ENCODE data around the gene SOWAHD. TPM values are rescaled to one million over a fixed set of nuclear protein-coding genes. Genes with fewer than 3 reads are reported as not detected.
"Not testable (repeated sequence)": the region's sequence is repeated elsewhere in the genome, so short reads cannot be mapped to it uniquely, and the experiment has no call there.

Gene SOWAHD
- polyA plus RNA-seq, 6 donors from 2014 or later, result 1.7 to 21.9 (median 8.7) TPM

DNA sequence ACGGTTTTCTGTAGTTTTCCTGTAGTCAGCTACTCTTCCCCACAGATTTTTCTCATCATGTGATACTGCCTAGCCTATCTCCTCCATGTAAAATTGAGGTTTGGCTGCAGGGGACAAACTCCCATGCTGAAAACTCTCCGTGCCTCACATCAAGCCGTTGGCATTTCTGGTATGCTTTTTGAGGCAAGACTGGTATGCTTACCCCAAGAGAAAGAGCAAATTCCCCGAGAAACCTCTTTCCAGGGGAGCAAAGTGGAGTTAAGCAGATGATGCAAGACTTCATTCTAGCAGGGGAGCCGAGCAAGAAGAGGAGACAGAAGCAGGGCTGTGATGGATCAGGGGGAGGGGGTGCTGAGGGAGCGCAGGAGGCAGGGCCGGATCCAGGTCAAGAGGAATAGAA, 4.8 kb downstream of the SOWAHD start:
- Mint-ChIP-seq H3K4me3 (peak overlapping the region in 6 of 8 donors; percentile 51 to 84 (median 75)), H3K27ac (peak overlapping the region in 5 of 6 donors; percentile 15 to 87 (median 69)), H3K4me1 (peaks cover 39 to 65% (median 47%) of the 10 kb centered on the region in 3 donors), H3K36me3 (no peaks in the 10 kb centered on the region), H3K9me3 (no peaks in the 10 kb centered on the region), H3K27me3 (no peaks in the 10 kb centered on the region)
- ATAC-seq (ENCODE audit: low read depth in 2 of 2), result no peak
- no peak for DNase-seq

DNA sequence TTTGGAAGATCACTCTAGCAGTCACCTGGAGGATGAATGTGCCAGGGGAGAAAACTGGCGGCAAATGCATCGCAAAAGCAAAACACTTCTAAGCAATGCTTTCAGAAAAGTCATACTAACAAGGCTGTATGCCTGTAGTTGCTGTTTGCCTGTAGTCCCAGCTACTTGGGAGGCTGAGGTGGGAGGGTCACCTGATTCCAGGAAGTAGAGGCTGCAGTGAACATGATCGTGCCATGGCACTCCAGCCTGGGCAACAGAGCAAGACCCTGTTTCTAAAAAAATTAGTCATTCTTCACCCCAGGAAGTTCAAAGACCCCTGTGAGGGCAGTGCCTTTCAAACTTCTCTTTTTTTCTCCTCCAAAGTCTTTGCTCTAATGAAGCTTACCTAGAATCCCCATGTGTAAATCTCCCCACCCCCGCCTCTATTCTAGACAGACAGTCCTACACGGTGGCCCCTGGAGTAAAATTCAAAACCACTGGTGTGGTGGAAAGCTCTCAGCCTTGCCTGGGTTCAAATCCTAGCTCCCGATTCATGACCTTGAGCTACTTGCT, 5.5 kb downstream of the SOWAHD start:
- Mint-ChIP-seq H3K27me3 (no peaks in the 10 kb centered on the region), H3K4me1 (peaks cover 39 to 67% (median 47%) of the 10 kb centered on the region in 3 donors), H3K36me3 (no peaks in the 10 kb centered on the region), H3K27ac (peak overlapping the region; percentile 17 to 88 (median 74)), H3K9me3 (no peaks in the 10 kb centered on the region), H3K4me3 (peak overlapping the region in 7 of 8 donors; percentile 51 to 84 (median 65))
- DNase-seq (peak; percentile 21), ATAC-seq (ENCODE audit: low read depth in 2 of 2) (peak; percentile 49 to 72)

DNA sequence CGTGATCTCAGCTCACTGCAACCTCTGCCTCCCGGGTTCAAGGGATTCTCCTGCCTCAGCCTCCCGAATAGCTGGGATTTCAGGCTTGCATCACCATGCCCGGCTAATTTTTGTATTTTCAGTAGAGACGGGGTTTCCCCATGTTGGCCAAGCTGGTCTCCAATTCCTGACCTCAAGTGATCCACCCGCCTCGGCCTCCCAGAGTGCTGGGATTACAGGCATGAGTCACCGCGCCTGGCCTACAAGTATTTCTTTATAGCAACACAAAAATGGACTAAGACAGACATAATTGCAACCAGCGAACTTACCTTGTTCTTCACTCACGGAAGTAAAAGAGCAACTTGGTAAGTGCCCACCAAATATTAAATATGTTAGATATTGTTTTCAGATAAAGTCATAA, 10.0 kb downstream of the SOWAHD start:
- not testable (repeated sequence) for H3K36me3 Mint-ChIP-seq

DNA sequence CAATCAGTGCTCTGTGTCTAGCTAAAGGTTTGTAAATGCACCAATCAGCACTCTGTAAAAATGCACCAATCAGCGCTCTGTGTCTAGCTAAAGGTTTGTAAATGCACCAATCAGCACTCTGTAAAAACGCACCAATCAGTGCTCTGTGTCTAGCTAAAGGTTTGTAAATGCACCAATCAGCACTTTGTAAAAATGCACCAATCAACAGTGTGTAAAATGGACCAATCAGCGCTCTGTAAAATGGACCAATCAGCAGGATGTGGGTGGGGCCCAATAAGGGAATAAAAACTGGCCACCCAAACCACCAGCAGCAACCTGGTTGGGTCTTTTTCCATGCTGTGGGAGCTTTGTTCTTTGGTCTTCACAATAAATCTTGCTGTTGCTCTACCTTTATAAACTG, 11.0 kb downstream of the SOWAHD start:
- not testable (repeated sequence) for ATAC-seq (ENCODE audit: low read depth in 2 of 2); H3K36me3 Mint-ChIP-seq; H3K4me3 Mint-ChIP-seq; H3K9me3 Mint-ChIP-seq; H3K27me3 Mint-ChIP-seq; DNase-seq
- peaks cover 5 to 47% (median 20%) of the 10 kb centered on the region in 3 donors for H3K4me1 Mint-ChIP-seq
- H3K27ac Mint-ChIP-seq, result peak overlapping the region in 1 of 6 donors; percentile 29

More for the DNA sequence above, 10.0 kb downstream of the SOWAHD start:
- not testable (repeated sequence) for H3K27ac Mint-ChIP-seq; H3K4me3 Mint-ChIP-seq; DNase-seq; H3K27me3 Mint-ChIP-seq; ATAC-seq (ENCODE audit: low read depth in 2 of 2); H3K9me3 Mint-ChIP-seq
- H3K4me1 Mint-ChIP-seq, result peaks cover 15 to 53% (median 26%) of the 10 kb centered on the region in 3 donors

DNA sequence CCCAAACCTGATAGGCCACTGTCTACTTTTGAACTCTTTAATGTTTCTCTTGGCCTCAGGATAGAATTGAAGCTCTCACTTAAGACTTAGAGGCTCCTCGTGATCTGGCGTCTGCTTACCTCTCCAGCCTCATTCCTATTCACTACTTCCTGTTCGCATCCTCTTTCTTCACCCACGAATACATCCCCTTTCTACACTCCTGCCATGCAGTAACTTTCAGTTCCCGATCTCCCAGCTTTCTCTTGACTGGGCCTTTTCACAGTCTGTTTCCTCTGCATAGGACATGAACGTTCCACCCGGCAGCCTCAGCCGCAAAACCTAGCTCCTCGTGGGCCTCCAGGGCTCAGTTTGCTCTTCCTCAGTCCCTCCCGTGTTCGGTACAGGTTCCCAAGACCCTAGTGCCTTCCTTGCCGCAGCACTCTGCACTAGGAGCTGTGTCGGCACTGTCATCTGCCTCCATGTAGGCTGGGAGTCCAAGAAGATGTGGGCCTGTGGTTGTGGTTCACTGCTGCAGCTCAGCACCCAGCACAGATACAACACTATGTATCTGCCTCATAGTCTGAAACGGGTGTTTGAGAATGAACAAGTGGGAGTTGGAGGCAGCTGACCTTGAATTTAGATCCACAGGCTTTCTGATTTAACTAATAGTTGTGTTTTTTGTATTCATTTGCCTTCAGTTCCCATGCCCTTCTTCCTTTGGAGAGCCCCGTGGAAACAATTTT, 17.3 kb downstream of the SOWAHD start:
- no peaks in the 10 kb centered on the region for H3K9me3 Mint-ChIP-seq
- peaks cover 0 to 11% (median 0%) of the 10 kb centered on the region in 3 donors for H3K27me3 Mint-ChIP-seq
- DNase-seq (no peak), ATAC-seq (ENCODE audit: low read depth in 2 of 2) (no peak)
- H3K4me1 Mint-ChIP-seq, result peaks cover 7 to 37% (median 20%) of the 10 kb centered on the region in 3 donors
- H3K27ac Mint-ChIP-seq, result peak overlapping the region; percentile 7 to 94 (median 56)
- peak overlapping the region in 1 of 8 donors; percentile 3 for H3K4me3 Mint-ChIP-seq
- no peaks in the 10 kb centered on the region for H3K36me3 Mint-ChIP-seq

DNA sequence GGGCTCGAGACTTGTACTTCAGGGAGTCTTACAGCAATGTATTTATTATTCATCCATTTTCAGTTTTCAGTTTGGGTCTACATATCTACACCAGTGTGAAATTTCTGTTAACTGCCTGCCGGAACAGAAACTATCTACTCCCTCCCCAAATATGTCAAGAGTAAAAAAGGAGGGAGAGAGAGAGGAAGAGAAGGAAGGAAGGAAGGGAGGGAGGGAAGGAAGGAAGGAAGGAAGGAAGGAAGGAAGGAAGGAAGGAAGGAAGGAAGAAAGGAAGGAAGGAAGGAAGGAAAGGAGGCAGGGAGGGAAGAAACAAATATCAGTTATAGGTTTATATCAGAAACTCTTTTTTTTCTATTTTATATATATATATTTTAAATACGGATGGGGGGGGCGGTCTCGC, 20.4 kb downstream of the SOWAHD start:
- Mint-ChIP-seq H3K36me3 (no peaks in the 10 kb centered on the region), H3K9me3 (no peaks in the 10 kb centered on the region), H3K27ac (peak overlapping the region in 2 of 6 donors; percentile 25 to 95), H3K27me3 (peaks cover 0 to 11% (median 0%) of the 10 kb centered on the region in 3 donors), H3K4me3 (no peak overlapping the region), H3K4me1 (peaks cover 15 to 29% (median 20%) of the 10 kb centered on the region in 3 donors)
- ATAC-seq (ENCODE audit: low read depth in 2 of 2) (no peak), DNase-seq (no peak)

DNA sequence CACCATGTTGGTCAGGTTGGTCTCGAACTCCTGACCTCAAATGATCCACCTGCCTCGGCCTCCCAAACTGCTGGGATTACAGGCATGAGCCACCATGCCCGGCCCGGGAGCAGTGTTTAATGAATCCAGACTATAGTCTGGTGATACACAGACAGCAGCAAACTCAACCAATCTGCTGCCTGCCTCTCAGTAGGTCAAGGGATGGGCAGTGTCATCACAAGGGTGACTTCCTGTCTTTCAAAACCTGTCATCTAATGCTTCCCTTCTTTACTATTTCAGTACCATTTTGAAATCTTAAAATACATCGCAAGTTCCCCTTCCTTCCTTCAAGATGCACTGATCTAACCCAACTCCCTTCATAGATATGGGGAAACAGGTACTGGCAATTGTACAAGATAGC, 24.6 kb downstream of the SOWAHD start:
- Mint-ChIP-seq H3K27ac (peak overlapping the region in 2 of 6 donors; percentile 84 to 90), H3K4me3 (peak overlapping the region in 1 of 8 donors; percentile 1), H3K36me3 (no peaks in the 10 kb centered on the region), H3K4me1 (peaks cover 15 to 29% (median 18%) of the 10 kb centered on the region in 3 donors), H3K27me3 (peaks cover 0 to 7% (median 0%) of the 10 kb centered on the region in 3 donors), H3K9me3 (peaks cover 0 to 2% (median 0%) of the 10 kb centered on the region in 7 donors)
- ATAC-seq (ENCODE audit: low read depth in 2 of 2) (no peak), DNase-seq (no peak)

DNA sequence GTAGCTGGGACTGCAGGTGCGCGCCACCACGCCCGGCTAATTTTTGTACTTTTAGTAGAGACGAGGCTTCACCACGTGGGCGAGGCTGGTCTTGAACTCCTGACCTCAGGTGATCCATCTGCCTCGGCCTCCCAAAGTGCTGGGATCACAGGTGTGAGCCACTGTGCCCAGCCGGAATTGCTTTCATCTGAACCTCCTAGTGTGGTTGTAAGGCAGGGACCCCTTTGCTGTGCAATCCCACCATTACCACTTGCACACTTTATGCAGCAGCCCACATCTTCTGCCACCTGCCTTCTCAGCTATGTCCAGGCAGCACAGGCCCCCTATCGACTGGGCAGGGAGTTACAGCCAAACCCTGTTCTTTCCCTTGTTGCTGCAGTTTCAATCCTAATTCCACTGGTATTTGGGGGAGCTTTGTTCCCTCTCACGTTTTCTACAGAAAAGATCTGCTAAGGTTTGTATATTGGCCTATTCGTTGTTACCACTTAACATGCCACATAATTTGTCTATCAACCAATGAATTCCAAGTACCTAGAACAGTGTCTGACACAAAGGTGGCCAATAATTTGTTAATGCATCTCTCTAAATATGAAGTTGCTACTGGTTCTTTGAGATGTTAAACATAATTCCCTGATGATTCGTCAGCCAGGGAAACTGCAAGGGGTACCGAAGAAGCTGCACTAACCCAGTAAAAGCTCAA, 26.5 kb downstream of the SOWAHD start:
- ATAC-seq (ENCODE audit: low read depth in 2 of 2) (peak; percentile 63 to 72), DNase-seq (peak; percentile 35)
- Mint-ChIP-seq H3K27me3 (peaks cover 0 to 7% (median 0%) of the 10 kb centered on the region in 3 donors), H3K36me3 (peaks cover 0 to 3% of the 10 kb centered on the region in 2 donors), H3K9me3 (peaks cover 0 to 3% (median 0%) of the 10 kb centered on the region in 7 donors), H3K4me1 (peaks cover 14 to 36% (median 20%) of the 10 kb centered on the region in 3 donors), H3K27ac (peak overlapping the region in 2 of 6 donors; percentile 60 to 75), H3K4me3 (peak overlapping the region in 4 of 8 donors; percentile 36 to 55 (median 40))

DNA sequence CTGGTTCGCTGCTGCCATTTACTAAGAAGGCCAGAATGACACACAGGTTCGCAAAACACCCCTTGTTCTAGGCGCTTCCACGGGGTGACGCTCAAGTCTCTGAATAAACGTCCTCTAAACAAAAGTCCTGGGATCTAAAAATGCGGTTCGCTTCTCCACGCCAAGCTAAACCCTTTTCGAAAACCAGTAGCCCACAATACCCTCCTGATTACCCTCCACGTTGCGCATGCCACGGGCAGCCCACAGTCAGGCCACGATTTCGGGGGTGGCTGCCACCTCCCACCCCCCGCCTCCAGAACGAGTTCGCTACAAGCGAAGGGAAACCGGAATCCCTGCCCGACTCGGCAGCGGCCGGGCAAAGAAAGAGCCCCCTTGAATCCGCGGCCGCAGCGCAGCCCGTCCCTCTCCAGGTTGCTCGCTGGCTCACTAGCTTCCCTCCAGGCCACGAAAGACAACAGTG, 32.6 kb downstream of the SOWAHD start:
- H3K36me3 Mint-ChIP-seq, result peaks cover 0 to 3% of the 10 kb centered on the region in 2 donors
- ATAC-seq (ENCODE audit: low read depth in 2 of 2) (peak; percentile 22 to 29), DNase-seq (peak; percentile 22)
- no peaks in the 10 kb centered on the region for H3K27me3 Mint-ChIP-seq
- peaks cover 0 to 41% (median 10%) of the 10 kb centered on the region in 3 donors for H3K4me1 Mint-ChIP-seq
- peak overlapping the region; percentile 91 to 98 (median 96) for H3K4me3 Mint-ChIP-seq
- H3K27ac Mint-ChIP-seq, result peak overlapping the region; percentile 93 to 99 (median 98)
- peaks cover 0 to 3% (median 0%) of the 10 kb centered on the region in 7 donors for H3K9me3 Mint-ChIP-seq

DNA sequence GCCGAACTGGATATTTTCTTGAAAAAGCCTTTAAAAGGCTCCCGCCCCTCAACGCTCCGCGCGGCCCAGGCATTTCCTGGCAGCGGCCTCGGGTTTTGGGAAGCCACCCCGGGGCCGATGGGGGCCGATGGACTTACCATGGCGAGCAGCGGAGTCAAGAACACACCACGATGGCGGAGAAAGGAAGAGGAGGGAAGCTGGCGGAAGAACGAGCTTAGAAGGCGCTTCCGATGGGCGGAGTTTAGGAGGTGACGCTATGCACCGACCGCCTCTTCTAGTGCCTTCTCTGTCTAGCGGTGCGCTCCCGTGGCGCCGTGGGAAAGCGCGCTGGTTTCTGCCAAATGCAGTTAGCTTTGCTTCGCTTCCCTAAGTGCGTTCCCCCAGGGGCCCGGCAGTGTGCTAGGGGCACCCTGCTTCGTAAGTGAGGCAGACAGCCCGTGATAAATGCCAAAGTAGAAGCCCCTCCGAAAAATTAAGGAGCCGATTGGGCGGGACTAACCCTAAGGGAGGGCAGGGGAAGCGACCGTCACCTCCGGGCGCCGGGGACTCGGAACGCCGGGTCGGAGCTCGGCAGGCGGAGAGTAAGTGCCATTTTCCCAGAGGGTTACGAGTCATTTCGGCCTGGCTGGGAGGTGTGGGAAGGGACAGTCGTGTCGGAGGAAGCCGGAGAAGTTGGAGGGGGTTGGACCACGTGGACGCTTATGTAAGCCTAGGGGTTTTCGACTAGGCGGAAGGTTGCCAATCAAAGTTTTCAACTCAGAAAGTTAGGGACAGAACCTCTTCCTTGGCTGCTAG, 33.2 kb downstream of the SOWAHD start, which contains the start of gene RPL39:
RPL39 (minus strand) TSS at position 194 of the 795 bp plus-strand sequence; CDS start at position 140, 54 bp downstream.
- ATAC-seq (ENCODE audit: low read depth in 2 of 2) (peak; percentile 91 to 92), DNase-seq (peak; percentile 77)
- peak within 1 kb of the TSS; percentile 91 to 98 (median 96) for H3K4me3 Mint-ChIP-seq
- peak within 1 kb of the TSS; percentile 93 to 99 (median 98) for H3K27ac Mint-ChIP-seq
- peaks cover 0 to 3% of the 10 kb centered on the region in 2 donors for H3K36me3 Mint-ChIP-seq
- peaks cover 0 to 3% (median 0%) of the 10 kb centered on the region in 7 donors for H3K9me3 Mint-ChIP-seq
- peaks cover 0 to 41% (median 10%) of the 10 kb centered on the region in 3 donors for H3K4me1 Mint-ChIP-seq
- no peaks in the 10 kb centered on the region for H3K27me3 Mint-ChIP-seq

DNA sequence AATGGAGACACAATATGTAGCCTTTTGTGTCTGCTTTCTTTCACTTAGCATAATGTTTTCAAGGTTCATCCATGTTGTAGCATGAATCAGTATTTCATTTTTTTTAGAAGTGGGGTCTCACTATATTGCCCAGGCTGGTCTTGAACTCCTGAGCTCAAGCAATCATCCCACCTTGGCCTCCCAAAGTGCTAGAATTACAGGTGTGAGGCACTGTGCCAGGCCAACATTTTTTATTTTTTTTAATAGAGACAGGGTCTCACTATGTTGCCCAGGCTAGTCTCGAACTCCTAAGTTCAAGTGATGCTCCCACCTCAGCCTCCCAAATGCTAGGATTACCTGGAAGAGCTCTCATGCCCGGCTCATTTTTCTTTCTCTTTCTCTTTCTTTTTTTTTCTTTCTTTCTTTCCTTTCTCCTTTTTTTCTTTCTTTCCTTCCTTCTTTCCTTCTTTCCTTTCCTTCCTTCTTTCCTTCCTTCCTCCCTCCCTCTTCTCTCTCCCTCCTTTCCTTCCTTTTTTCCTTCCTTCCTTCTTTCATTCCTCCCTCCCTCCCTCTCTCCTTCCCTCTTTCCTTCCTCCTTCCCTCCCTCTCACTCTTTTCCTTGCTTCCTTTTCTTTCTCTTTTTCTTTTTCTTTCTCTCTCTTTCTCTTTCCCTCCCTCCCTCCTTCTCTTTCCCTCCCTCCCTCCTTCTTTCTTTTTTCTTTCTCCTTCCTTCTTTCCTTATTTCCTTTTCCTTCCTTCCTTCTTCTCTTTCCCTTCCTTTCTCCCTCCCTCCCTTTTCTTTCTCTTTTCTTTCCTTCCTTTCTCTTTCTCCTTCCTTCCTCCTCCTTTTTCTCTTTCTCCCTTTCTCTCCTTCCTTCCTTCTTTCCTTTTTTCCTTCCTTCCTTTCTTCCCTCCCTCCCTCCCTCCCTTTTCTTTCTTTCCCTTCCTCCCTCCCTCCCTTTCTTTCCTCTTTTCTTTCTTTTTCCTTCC, 43.1 kb downstream of the SOWAHD start:
- no peak overlapping the region for H3K4me3 Mint-ChIP-seq
- ATAC-seq (ENCODE audit: low read depth in 2 of 2), result no peak
- H3K9me3 Mint-ChIP-seq, result peaks cover 0 to 2% (median 0%) of the 10 kb centered on the region in 7 donors
- H3K27ac Mint-ChIP-seq, result no peak overlapping the region
- peaks cover 0 to 4% (median 0%) of the 10 kb centered on the region in 3 donors for H3K4me1 Mint-ChIP-seq
- no peaks in the 10 kb centered on the region for H3K36me3 Mint-ChIP-seq
- no peak for DNase-seq
- H3K27me3 Mint-ChIP-seq, result no peaks in the 10 kb centered on the region

Measured in naive B cell (primary cell).